ENCODE results near the gene SLC41A1. TPM values are rescaled to one million over a fixed set of nuclear protein-coding genes. Genes with fewer than 3 reads are reported as not detected.
A peak's percentile ranks its signal among the peaks of the same experiment; 100 is the strongest.

The SLC41A1 gene
- total RNA-seq, 1 experiment from 2014 or later, result 16.1 TPM

GRCh38 chr1:205748403-205749233 is 64.4 kb downstream of the SLC41A1 start:
- peak; percentile 84 for DNase-seq (ENCODE audit: low spot score)
- ChIA-PET CTCF (interaction anchor here (1.1 kb wide), 1 partner anchor 90 kb away, joined by 3 read pairs; no protein-coding TSS in a partner anchor), POLR2A (ENCODE audit: low non-redundant PET) (interaction anchor here (0.6 kb wide), 1 partner anchor 47 kb away, joined by 3 read pairs; no protein-coding TSS in a partner anchor)
- Histone ChIP-seq H3K27ac (ENCODE audit: low read depth, low read length, poor library complexity, severe bottlenecking) (peak overlapping the region; percentile 96), H3K27me3 (replicated peaks; ENCODE audit: insufficient read depth, low read depth, low read length, poor library complexity) (no peaks in the 10 kb centered on the region), H3K4me1 (ENCODE audit: insufficient read depth, low read length, poor library complexity, severe bottlenecking) (peaks cover 34% of the 10 kb centered on the region), H3K36me3 (ENCODE audit: insufficient read depth, low read length, poor library complexity, severe bottlenecking) (peaks cover 26% of the 10 kb centered on the region), H3K9me3 (ENCODE audit: low read depth, low read length, poor library complexity, severe bottlenecking) (no peaks in the 10 kb centered on the region), H3K4me3 (ENCODE audit: low read depth, low read length, poor library complexity, severe bottlenecking) (peak overlapping the region; percentile 78)
- no TSS peak for BruUV-seq (replicated peaks)
- intact Hi-C loops (cut with micrococcal nuclease; ENCODE audit: unreplicated experiment), result loop anchor here (2.0 kb wide), 1 partner anchor 64 kb away; the partner anchor contains the start of gene SLC41A1
- TF ChIP-seq, protein P1, sequence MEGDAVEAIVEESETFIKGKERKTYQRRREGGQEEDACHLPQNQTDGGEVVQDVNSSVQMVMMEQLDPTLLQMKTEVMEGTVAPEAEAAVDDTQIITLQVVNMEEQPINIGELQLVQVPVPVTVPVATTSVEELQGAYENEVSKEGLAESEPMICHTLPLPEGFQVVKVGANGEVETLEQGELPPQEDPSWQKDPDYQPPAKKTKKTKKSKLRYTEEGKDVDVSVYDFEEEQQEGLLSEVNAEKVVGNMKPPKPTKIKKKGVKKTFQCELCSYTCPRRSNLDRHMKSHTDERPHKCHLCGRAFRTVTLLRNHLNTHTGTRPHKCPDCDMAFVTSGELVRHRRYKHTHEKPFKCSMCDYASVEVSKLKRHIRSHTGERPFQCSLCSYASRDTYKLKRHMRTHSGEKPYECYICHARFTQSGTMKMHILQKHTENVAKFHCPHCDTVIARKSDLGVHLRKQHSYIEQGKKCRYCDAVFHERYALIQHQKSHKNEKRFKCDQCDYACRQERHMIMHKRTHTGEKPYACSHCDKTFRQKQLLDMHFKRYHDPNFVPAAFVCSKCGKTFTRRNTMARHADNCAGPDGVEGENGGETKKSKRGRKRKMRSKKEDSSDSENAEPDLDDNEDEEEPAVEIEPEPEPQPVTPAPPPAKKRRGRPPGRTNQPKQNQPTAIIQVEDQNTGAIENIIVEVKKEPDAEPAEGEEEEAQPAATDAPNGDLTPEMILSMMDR (conservative IDR thresholded peaks at IDR 0.05; ENCODE audit: low read depth, low read length), result no peak
- no peak for TF ChIP-seq EZH2 (IDR thresholded peaks at IDR 0.05; ENCODE audit: borderline replicate concordance, low read depth, low read length, poor library complexity, severe bottlenecking)

- Histone ChIP-seq H3K9me3 (ENCODE audit: low read depth, low read length, poor library complexity, severe bottlenecking) (no peaks in the 10 kb centered on the region), H3K4me1 (ENCODE audit: insufficient read depth, low read length, poor library complexity, severe bottlenecking) (peaks cover 44% of the 10 kb centered on the region), H3K36me3 (ENCODE audit: insufficient read depth, low read length, poor library complexity, severe bottlenecking) (peaks cover 31% of the 10 kb centered on the region), H3K4me3 (ENCODE audit: low read depth, low read length, poor library complexity, severe bottlenecking) (peak overlapping the region; percentile 78), H3K27me3 (replicated peaks; ENCODE audit: insufficient read depth, low read depth, low read length, poor library complexity) (no peaks in the 10 kb centered on the region), H3K27ac (ENCODE audit: low read depth, low read length, poor library complexity, severe bottlenecking) (no peak overlapping the region)
- no peak for DNase-seq (ENCODE audit: low spot score)
- BruUV-seq (replicated peaks), result no TSS peak
- ChIA-PET CTCF (no interaction called here), POLR2A (ENCODE audit: low non-redundant PET) (no interaction called here)
- intact Hi-C loops (cut with micrococcal nuclease; ENCODE audit: unreplicated experiment), result no loop called here
- TF ChIP-seq, protein P1 (conservative IDR thresholded peaks at IDR 0.05; ENCODE audit: low read depth, low read length), result no peak
- TF ChIP-seq EZH2 (IDR thresholded peaks at IDR 0.05; ENCODE audit: borderline replicate concordance, low read depth, low read length, poor library complexity, severe bottlenecking), result no peak
These were observed 66.1 kb downstream of the SLC41A1 start for GRCh38 chr1:205746757-205747412.

GRCh38 chr1:205744403-205744802 is 68.6 kb downstream of the SLC41A1 start:
- intact Hi-C loops (cut with micrococcal nuclease; ENCODE audit: unreplicated experiment), result no loop called here
- Histone ChIP-seq H3K4me1 (ENCODE audit: insufficient read depth, low read length, poor library complexity, severe bottlenecking) (peaks cover 44% of the 10 kb centered on the region), H3K27me3 (replicated peaks; ENCODE audit: insufficient read depth, low read depth, low read length, poor library complexity) (no peaks in the 10 kb centered on the region), H3K27ac (ENCODE audit: low read depth, low read length, poor library complexity, severe bottlenecking) (no peak overlapping the region), H3K4me3 (ENCODE audit: low read depth, low read length, poor library complexity, severe bottlenecking) (no peak overlapping the region), H3K36me3 (ENCODE audit: insufficient read depth, low read length, poor library complexity, severe bottlenecking) (peaks cover 44% of the 10 kb centered on the region), H3K9me3 (ENCODE audit: low read depth, low read length, poor library complexity, severe bottlenecking) (no peaks in the 10 kb centered on the region)
- POLR2A ChIA-PET (ENCODE audit: low non-redundant PET), result no interaction called here
- no TSS peak for BruUV-seq (replicated peaks)
- CTCF ChIA-PET, result no interaction called here
- no peak for DNase-seq (ENCODE audit: low spot score)
- TF ChIP-seq, protein P1 (conservative IDR thresholded peaks at IDR 0.05; ENCODE audit: low read depth, low read length), result no peak
- TF ChIP-seq EZH2 (IDR thresholded peaks at IDR 0.05; ENCODE audit: borderline replicate concordance, low read depth, low read length, poor library complexity, severe bottlenecking), result no peak

Data from A673 (cell line).